ENCODE results near the gene USP35.

Gene USP35

GRCh38 chr11:78197816-78198215 is 9.1 kb downstream of the USP35 start:
- no peak for DNase-seq (ENCODE audit: low read depth in 2 of 2, low spot score in 1 of 2)

- DNase-seq (ENCODE audit: low read depth in 2 of 2, low spot score in 1 of 2) = no peak
Measured at GRCh38 chr11:78199015-78199652, 10.4 kb downstream of the USP35 start.

GRCh38 chr11:78199653-78200015 is 10.9 kb downstream of the USP35 start:
- DNase-seq (ENCODE audit: low read depth in 2 of 2, low spot score in 1 of 2) = no peak

- no peak for DNase-seq (ENCODE audit: low read depth in 2 of 2, low spot score in 1 of 2)
Measured at GRCh38 chr11:78200061-78200460, 11.3 kb downstream of the USP35 start.

- no peak for DNase-seq (ENCODE audit: low read depth in 2 of 2, low spot score in 1 of 2)
Measured at GRCh38 chr11:78200553-78200952, 11.8 kb downstream of the USP35 start.

- DNase-seq (ENCODE audit: low read depth in 2 of 2, low spot score in 1 of 2) = no peak
Measured at GRCh38 chr11:78201096-78201818, 12.5 kb downstream of the USP35 start.

GRCh38 chr11:78202733-78203167 is 14.0 kb downstream of the USP35 start:
- DNase-seq (ENCODE audit: low read depth in 2 of 2, low spot score in 1 of 2) = peak in 1 of 2 donors; percentile 27

GRCh38 chr11:78203184-78203583 is 14.5 kb downstream of the USP35 start:
- DNase-seq (ENCODE audit: low read depth in 2 of 2, low spot score in 1 of 2) = no peak

GRCh38 chr11:78205256-78205655 is 16.5 kb downstream of the USP35 start:
- DNase-seq (ENCODE audit: low read depth in 2 of 2, low spot score in 1 of 2) = no peak

- no peak for DNase-seq (ENCODE audit: low read depth in 2 of 2, low spot score in 1 of 2)
Measured at GRCh38 chr11:78205691-78206090, 17.0 kb downstream of the USP35 start.

- no peak for DNase-seq (ENCODE audit: low read depth in 2 of 2, low spot score in 1 of 2)
Measured at GRCh38 chr11:78207532-78208256, 19.0 kb downstream of the USP35 start.

- DNase-seq (ENCODE audit: low read depth in 2 of 2, low spot score in 1 of 2) = no peak
Measured at GRCh38 chr11:78208257-78209165, 19.8 kb downstream of the USP35 start.

- DNase-seq (ENCODE audit: low read depth in 2 of 2, low spot score in 1 of 2) = no peak
Measured at GRCh38 chr11:78209478-78209877, 20.8 kb downstream of the USP35 start.

GRCh38 chr11:78210000-78210608 is 21.4 kb downstream of the USP35 start:
- DNase-seq (ENCODE audit: low read depth in 2 of 2, low spot score in 1 of 2) = no peak

GRCh38 chr11:78211565-78211964 is 22.8 kb downstream of the USP35 start:
- DNase-seq (ENCODE audit: low read depth in 2 of 2, low spot score in 1 of 2) = no peak

GRCh38 chr11:78212586-78213371 is 24.1 kb downstream of the USP35 start:
- DNase-seq (ENCODE audit: low read depth in 2 of 2, low spot score in 1 of 2) = no peak

GRCh38 chr11:78213526-78214330 is 25.0 kb downstream of the USP35 start:
- DNase-seq (ENCODE audit: low read depth in 2 of 2, low spot score in 1 of 2) = no peak

- no peak for DNase-seq (ENCODE audit: low read depth in 2 of 2, low spot score in 1 of 2)
Measured at GRCh38 chr11:78214331-78215194, 25.8 kb downstream of the USP35 start.

All from stimulated activated CD8-positive, alpha-beta memory T cell treated with anti-CD3 and anti-CD28 coated beads, Interleukin-4, amount 100 ng/mL, for 4 hours (primary cell).